Measurements from ENCODE around the gene HNF1B. TPM values are rescaled to one million over a fixed set of nuclear protein-coding genes. Genes with fewer than 3 reads are reported as not detected.

The HNF1B gene
- total RNA-seq, 1 donor from 2014 or later, result 10.5 TPM

DNA sequence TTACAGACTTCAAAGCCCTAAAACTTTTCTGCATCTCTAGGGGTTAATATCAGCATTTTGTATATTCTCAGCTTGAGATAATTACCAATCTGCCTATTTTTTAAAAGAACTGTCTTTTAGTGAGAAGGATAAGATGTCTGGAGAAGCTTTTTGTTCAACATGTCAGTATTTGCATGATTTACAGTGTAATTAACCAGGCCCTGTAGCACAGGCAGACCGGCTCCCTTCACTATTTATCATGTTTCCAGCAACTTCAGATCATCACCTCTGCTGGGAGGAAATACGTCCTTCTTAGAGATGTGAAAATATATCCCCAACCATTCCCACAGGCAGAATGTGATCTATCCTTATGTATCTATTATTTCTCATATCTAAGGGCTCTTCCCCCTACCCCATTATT is 93.0 kb downstream of the HNF1B start:
- no peak overlapping the region for H3K4me3 Mint-ChIP-seq (ENCODE audit: unreplicated experiment)

DNA sequence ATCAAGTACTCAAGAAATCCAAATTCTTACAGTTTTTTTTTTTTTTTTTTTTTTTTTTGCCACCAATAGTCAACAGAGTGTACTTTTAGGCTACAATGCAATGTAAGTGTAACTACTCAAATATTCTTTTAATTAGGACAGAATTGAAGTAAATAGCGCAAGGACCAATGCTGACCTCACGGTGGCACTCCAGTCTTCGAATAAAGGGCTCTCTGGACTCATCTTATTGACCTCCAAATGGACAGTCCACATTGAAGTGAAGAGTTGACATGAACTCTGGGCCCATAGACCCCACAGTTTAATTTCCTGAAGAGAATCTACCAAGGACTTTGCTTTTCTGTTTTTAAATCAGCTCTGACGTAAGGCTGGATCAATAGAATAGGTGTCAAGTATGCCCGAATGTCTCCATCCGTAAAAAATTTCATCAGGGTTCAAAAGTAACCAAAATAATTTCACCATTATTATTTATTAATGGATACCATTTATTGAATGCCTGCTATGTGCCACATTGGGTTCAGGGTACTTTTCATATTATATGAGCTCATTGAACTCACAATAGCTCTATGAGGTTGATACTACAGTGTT is 94.3 kb downstream of the HNF1B start:
- Mint-ChIP-seq H3K4me3 (ENCODE audit: unreplicated experiment) (no peak overlapping the region), H3K4me1 (ENCODE audit: low read depth) (peaks cover 18% of the 10 kb centered on the region), H3K27ac (ENCODE audit: unreplicated experiment) (no peak overlapping the region), H3K27me3 (ENCODE audit: low read depth) (no peaks in the 10 kb centered on the region), H3K9me3 (ENCODE audit: low read depth) (no peaks in the 10 kb centered on the region), H3K36me3 (ENCODE audit: low read depth) (no peaks in the 10 kb centered on the region)
- DNase-seq (ENCODE audit: low spot score), result no peak
- TF ChIP-seq, protein P1, sequence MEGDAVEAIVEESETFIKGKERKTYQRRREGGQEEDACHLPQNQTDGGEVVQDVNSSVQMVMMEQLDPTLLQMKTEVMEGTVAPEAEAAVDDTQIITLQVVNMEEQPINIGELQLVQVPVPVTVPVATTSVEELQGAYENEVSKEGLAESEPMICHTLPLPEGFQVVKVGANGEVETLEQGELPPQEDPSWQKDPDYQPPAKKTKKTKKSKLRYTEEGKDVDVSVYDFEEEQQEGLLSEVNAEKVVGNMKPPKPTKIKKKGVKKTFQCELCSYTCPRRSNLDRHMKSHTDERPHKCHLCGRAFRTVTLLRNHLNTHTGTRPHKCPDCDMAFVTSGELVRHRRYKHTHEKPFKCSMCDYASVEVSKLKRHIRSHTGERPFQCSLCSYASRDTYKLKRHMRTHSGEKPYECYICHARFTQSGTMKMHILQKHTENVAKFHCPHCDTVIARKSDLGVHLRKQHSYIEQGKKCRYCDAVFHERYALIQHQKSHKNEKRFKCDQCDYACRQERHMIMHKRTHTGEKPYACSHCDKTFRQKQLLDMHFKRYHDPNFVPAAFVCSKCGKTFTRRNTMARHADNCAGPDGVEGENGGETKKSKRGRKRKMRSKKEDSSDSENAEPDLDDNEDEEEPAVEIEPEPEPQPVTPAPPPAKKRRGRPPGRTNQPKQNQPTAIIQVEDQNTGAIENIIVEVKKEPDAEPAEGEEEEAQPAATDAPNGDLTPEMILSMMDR (IDR thresholded peaks at IDR 0.05), result peak; percentile 82

More for the DNA sequence above, 93.0 kb downstream of the HNF1B start:
- TF ChIP-seq, protein P1 (IDR thresholded peaks at IDR 0.05), result no peak
- Mint-ChIP-seq H3K27ac (ENCODE audit: unreplicated experiment) (no peak overlapping the region), H3K9me3 (ENCODE audit: low read depth) (no peaks in the 10 kb centered on the region), H3K4me1 (ENCODE audit: low read depth) (peaks cover 18% of the 10 kb centered on the region), H3K27me3 (ENCODE audit: low read depth) (no peaks in the 10 kb centered on the region), H3K36me3 (ENCODE audit: low read depth) (no peaks in the 10 kb centered on the region)
- DNase-seq (ENCODE audit: low spot score), result no peak

DNA sequence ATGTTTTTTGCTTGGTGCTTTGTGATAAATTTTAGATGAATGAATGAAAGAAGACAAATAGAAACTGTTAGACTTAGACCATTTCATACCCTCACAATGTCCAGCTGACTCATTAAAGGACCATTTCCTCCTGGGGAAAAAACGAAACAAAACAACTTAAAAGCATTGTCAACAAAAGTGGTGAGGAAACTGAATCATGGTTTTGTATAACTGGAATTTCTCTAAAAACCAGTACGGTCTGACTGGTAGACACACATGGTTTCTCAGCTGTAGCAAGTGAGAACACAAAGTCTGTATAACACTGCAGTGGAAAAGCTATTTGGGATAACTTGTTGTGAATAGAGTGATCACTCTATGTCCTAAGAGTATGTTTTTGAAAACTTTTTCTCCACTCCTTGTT is 96.3 kb downstream of the HNF1B start:
- Mint-ChIP-seq H3K9me3 (ENCODE audit: low read depth) (no peaks in the 10 kb centered on the region), H3K27me3 (ENCODE audit: low read depth) (no peaks in the 10 kb centered on the region), H3K27ac (ENCODE audit: unreplicated experiment) (peak overlapping the region; percentile 38), H3K4me3 (ENCODE audit: unreplicated experiment) (no peak overlapping the region), H3K4me1 (ENCODE audit: low read depth) (peaks cover 25% of the 10 kb centered on the region), H3K36me3 (ENCODE audit: low read depth) (no peaks in the 10 kb centered on the region)
- TF ChIP-seq, protein P1 (IDR thresholded peaks at IDR 0.05), result no peak
- DNase-seq (ENCODE audit: low spot score), result no peak

DNA sequence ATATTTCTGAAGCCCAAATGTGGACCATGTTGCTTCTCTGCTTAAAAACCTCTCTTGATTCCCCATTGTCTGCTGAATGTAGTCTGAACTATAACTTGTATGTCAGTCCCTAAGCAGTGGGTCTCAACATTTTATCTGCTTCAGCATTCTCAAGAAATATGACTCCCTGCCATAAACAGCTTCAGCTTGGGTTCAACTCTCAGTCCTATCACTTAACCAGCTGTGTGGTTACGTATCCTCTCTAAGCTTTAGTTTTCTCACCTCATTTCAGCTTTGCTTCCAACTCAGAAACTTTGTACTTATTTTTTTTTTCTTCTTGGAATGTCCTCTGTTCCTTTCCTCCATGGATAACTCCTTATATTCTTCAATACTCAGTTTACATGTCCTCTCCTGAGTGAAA is 97.0 kb downstream of the HNF1B start:
- Mint-ChIP-seq H3K36me3 (ENCODE audit: low read depth) (no peaks in the 10 kb centered on the region), H3K9me3 (ENCODE audit: low read depth) (no peaks in the 10 kb centered on the region), H3K27ac (ENCODE audit: unreplicated experiment) (no peak overlapping the region), H3K4me3 (ENCODE audit: unreplicated experiment) (no peak overlapping the region), H3K27me3 (ENCODE audit: low read depth) (no peaks in the 10 kb centered on the region), H3K4me1 (ENCODE audit: low read depth) (peaks cover 27% of the 10 kb centered on the region)
- TF ChIP-seq, protein P1 (IDR thresholded peaks at IDR 0.05), result no peak
- DNase-seq (ENCODE audit: low spot score), result no peak

DNA sequence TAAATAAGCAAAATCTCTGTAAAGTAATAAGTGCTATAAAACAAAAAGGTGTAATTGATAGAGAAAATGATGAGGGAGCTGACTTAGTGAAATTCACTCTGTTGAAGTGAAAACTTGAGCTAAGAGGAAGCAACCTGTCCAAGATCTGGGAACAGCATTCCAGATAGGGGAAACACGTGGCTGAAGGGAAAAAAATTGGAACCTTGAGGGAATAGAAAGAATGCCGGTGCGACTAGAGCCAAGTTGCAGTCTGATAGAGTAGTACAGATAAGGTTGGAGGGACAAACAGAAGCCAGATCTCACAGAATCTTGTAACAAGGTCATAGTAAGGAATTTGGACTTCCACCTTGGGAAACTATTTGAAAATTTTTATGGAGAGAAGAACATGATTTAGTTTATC is 101.0 kb downstream of the HNF1B start:
- no peaks in the 10 kb centered on the region for H3K27me3 Mint-ChIP-seq (ENCODE audit: low read depth)
- peak overlapping the region; percentile 96 for H3K27ac Mint-ChIP-seq (ENCODE audit: unreplicated experiment)
- peaks cover 12% of the 10 kb centered on the region for H3K36me3 Mint-ChIP-seq (ENCODE audit: low read depth)
- H3K4me3 Mint-ChIP-seq (ENCODE audit: unreplicated experiment), result peak overlapping the region; percentile 94
- H3K9me3 Mint-ChIP-seq (ENCODE audit: low read depth), result no peaks in the 10 kb centered on the region
- DNase-seq (ENCODE audit: low spot score), result no peak
- peaks cover 57% of the 10 kb centered on the region for H3K4me1 Mint-ChIP-seq (ENCODE audit: low read depth)
- TF ChIP-seq, protein P1 (IDR thresholded peaks at IDR 0.05), result no peak
